ENCODE data around the gene KISS1R.
"Not testable (repeated sequence)": the region's sequence is repeated elsewhere in the genome, so short reads cannot be mapped to it uniquely, and the experiment has no call there.

KISS1R gene

DNA sequence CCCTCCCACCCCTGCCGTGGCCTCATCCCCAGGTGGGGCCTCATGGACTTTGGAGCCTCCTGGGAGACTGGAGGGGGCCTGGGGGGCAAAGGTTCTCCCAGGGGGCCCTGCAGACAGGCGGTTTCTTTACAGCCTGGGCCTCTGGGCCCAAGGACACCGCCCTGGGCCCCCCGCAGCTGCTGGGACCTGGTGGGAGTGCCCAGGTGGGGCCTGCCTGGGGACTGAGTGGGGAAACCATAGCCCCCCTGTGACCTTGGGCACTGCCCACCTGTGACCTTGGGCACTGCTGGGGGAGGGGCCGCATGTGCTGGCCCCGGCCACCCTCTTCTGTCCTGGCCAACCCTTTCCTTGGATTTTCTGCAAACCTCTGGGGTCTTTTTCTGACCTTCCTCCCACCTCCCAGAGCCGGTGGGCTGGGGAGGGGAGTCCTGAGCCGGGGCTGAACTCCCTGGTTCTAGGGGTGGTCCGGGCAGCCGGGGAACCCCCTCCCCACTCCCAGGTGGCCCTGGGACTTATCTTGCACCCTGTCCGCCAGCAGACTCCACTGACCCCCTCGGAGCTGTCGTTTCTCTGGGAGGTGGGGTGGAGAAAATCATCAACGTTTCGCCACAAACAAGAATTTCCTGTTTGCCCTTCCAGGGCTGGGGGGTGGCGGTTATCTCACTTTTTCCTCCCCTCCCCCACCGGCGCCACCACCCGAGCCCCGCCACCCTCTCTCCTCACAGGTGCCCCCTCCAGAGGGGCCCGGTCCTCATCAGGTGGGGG, 35.7 kb downstream of the KISS1R start:
- DNase-seq (ENCODE audit: low read depth, low spot score): no peak

DNA sequence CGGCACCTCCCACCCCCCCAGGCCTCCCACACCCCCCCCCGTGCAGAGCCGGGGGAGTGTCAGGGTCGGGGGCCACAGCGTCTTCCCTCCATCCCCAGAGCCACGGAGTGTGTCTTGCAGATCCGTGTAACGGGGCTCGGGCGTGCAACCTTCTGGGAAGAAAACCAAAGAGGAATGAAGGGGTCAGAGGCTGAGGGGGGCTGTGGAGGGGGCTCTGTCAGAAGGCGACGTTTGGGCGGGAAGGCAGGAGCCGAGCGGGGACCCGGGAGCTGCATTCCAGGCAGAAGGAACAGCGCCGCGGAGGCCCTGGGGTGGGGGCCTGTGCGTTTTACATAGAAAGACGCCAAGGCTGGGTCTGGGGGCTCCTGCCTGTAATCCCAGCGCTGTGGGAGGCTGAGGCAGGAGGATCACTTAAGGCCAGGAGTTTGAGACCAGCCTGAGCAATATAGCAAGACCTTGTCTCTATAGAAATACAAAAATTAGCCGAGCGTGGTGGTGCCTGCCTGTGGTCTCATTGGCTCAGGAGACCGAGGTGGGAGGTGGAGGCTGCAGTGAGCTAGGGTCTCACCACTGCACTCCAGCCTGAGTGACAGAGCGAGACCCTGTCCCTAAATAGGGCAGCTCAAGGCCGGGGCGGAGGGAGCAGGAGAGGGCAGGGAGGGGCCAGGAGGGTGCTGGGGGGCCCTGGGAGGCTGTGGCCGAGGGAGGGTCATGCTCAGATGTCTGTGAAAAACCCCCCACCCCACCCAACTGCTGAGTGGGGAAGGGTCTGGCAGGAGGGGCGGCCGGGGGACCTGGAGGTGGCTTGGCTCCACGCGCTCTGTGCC, 36.5 kb downstream of the KISS1R start:
- DNase-seq (ENCODE audit: low read depth, low spot score): no peak

GRCh38 chr19:954272-954671, 37.1 kb downstream of the KISS1R start:
- no peak for DNase-seq (ENCODE audit: low read depth, low spot score)

GRCh38 chr19:954672-955494, 37.8 kb downstream of the KISS1R start:
- DNase-seq (ENCODE audit: low read depth, low spot score): no peak

DNA sequence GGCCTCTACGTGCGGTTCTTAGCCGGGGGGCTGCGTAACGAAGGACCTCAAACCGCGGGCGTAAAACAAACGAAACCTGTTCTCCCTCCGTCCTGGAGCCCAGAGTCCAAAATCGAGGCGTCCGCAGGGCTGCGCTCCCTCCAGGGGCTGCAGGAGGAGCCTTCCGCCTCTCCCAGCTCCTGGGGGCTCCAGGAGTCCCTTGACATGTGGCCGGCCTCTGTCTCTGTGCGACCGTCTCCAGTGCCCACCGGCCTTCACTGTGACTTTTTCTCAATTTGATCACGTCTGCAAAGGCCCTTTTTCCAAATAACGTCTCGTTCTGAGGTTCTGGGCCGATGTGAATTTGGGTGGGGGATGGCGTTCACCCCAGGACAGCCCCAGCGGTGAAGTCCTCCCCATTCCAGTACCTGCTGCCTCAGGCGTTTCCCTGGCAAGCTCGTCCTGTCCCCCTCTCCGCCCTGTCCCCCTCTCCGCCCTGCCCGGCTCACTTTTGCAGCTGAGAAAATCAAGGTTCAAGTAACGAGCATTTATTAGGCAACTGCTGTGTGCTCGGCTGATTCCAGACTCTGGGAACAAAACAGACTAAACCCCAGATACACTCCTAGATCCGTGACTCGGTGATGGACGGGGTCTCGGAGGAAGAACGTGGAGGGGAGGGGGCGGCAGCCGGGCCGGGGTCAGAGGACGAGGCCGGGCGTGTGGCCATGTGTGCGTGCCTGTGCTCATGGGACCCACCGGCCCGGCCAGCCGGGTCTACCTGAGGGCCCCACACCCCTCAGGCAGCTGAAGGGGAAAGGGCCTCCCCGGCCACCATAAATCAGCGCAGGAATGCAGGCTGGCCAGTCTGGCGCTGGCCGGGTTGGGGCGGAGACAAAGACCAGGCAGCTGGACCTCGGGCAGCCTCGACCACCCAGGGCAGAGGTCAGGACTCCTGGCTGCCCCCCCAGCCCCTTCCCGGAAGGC, 39.0 kb downstream of the KISS1R start:
- no peak for DNase-seq (ENCODE audit: low read depth, low spot score)

DNA sequence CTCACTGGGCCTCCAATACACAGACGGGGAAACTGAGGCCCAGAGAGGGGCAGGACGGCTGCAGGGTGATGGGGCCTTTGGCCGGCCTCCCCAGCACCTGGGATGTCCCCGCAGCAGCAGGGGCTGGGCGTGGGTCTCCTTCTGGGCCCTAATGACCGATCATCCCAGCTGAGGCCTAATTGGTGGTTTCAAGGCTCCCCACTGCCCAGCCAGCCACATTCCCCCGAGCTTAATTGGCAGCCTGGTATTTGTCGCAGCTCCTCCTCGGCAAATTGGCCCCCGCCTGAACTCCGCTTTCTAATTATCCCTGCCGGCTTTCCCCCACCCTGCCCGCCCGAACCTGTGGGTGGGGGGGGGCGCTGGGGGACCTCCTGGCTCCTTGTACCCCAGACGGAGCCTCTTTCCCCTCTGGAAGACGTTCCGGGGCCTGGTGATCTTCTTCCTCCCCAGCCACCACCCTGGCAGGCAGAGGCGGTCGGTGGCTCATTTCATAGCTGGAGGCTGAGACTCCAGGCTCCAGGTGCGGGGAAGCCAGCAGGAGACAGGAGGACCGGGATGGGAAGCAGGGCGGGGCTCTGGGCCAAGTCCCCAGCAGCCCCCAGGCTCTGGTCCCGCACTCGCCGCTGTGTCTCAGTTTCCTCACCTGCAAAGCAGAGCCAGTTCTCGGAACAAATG, 39.8 kb downstream of the KISS1R start:
- no peak for DNase-seq (ENCODE audit: low read depth, low spot score)

DNA sequence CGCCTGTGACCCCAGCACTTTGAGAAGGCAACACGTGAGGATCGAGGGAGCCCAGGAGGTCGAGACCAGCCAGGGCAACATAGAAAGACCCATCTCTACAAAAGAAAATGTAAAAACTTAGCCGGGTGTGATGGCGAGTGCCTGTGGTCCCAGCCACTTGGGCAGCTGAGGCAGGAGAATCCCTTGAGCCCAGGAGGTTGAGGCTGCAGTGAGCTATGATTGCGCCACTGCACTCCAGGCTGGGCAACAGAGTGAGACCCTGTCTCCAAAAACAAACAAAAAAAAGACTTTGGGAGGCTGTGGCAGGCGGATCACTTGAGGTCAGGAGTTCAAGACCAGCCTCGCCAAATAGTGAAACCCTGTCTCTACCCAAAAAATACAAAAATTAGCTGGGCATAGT, 40.4 kb downstream of the KISS1R start:
- not testable (repeated sequence) for DNase-seq (ENCODE audit: low read depth, low spot score)

DNA sequence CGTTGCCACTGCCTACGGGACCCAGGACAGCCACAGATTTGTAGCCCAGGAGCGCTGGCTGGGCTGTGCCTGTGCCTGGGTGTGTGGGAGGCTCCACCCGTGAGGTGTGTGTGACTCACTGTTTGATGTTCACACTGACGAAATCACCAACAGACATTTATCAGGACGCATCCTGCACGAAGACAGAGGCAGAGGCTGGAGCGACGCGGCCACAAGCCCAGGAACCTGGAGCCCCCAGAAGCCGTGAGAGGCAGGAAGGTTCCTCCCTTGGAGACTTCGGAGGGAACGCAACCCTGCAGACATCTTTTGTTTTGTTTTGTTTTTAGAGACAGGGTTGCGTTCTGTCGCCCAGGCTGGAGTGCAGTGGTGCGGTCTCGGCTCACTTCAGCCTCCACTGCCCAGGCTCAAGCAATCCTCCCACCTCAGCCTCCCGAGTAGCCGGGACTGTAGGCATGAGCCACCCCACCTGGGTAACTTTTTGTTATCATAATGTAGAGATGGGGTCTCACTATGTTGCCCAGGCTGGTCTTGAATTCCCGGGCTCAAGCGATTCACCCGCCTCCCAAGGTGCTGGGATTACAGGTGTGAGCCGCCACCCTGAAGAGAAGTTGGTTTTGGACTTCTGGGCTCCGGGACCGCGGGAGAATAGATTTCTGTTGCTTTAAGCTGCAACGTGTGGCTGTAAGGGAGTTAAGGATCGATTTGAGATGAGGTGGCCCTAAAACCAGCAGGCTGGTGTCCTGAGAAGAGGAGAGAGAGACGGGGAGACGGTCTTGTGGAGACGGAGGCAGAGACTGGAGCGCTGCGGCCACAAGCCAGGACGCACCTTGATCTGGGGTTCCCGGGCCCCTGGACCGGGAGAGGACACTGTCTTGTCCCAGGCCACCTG, 42.1 kb downstream of the KISS1R start:
- DNase-seq (ENCODE audit: low read depth, low spot score): no peak

DNA sequence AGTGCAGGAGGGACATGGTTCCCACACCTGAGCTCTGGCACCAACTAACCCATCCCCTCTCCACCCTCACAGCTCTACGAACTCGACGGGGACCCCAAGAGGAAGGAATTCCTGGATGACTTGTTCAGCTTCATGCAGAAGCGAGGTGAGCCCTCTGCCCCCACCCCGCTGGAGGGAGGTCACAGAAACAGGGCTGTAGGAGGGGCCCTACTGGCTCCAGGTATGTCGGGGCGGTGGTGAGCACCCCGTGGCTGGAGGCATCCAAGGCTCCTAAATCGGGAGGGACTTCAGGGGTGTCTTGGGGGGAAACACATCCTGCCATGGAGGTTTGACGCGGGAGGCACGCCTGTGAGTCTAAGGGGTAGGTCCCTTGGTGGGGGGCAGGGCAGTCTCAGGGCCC, 42.9 kb downstream of the KISS1R start:
- DNase-seq (ENCODE audit: low read depth, low spot score): no peak

DNA sequence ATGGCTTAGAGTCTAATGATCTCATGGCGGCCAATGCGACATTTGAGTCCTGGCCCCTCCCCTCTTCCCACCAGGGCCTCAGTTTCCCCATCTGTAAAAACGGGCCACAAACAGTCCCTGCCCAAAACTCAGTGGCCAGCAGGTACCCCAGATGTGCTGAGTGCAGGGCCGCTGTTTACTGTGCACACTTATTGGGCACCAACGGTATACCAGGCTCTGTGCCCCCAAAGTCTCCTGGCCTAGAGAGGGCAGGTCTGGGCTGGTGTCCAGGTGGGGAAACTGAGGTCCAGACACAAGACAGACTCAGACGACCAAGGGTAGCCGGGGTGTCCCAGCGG, 43.4 kb downstream of the KISS1R start:
- DNase-seq (ENCODE audit: low read depth, low spot score): no peak

DNA sequence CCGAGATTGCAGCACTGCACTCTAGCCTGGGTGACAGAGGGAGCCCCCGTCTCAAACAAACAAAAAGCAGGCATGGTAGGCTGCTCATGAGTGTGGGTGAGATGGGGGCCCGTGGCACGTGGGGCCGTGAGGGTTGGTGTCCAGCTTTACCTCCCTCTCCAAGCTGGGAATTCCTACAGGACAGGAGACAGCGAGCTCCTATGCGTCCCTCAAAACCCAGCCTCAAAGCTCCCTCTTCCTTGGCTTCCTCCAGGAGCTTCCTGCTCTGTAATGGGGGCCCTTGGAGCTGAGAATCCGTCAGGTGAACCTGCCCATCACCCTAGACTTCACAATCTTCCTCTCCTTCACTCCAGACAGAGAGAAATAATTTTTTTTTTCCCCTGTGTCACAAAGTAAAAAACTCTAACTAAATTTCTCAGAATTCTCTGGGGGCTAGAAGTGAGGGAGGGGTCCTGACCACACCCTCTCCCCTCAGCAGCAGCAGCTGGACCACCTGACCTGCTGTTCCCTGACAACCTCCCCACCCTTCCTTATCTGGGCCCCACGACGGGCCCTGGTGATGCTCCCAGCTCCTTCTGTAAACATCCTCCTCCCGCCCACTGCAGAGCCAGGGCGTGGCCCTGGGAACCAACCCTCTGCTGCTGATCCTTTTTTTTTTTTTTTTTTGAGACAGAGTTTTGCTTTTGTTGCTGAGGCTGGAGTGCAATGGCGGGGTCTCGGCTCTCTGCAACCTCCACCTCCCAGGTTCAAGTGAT, 44.9 kb downstream of the KISS1R start:
- no peak for DNase-seq (ENCODE audit: low read depth, low spot score)

DNA sequence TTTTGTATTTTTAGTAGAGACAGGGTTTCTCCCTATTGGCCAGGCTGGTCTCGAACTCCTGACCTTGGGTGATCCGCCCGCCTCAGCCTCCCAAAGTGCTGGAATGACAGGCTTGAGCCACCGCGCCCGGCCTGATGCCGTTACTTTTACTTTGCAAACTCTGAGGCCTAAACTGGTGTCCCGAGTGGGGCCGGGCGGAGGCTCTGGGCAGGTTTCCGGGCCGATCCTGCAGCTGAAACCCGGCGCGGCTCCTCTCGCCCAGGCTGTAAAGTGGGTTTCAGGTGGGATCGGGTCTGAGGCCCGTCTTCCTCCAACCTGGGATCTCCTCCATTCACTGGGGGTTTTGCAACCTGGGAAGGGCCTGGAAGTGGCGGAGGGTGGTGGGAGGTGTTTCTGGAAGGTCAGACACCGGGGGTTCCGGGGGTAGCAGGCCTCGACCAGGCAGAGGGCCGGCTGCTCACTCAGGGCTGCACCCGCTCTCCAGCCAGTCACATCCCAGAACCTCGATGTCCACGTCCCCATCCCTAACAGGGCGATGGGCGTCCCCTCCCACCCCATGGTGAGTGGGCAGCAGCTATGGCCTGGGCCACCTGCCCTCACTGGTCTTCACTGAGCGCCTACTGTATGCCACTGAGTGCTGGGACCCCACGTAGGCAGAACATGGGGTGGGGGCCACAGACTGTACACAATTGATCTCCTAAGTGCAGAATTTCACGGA, 45.7 kb downstream of the KISS1R start:
- DNase-seq (ENCODE audit: low read depth, low spot score): no peak

- DNase-seq (ENCODE audit: low read depth, low spot score): no peak
Observed at GRCh38 chr19:963486-963951, 46.4 kb downstream of the KISS1R start.

- no peak for DNase-seq (ENCODE audit: low read depth, low spot score)
Observed at GRCh38 chr19:964116-964520, 47.0 kb downstream of the KISS1R start.

DNA sequence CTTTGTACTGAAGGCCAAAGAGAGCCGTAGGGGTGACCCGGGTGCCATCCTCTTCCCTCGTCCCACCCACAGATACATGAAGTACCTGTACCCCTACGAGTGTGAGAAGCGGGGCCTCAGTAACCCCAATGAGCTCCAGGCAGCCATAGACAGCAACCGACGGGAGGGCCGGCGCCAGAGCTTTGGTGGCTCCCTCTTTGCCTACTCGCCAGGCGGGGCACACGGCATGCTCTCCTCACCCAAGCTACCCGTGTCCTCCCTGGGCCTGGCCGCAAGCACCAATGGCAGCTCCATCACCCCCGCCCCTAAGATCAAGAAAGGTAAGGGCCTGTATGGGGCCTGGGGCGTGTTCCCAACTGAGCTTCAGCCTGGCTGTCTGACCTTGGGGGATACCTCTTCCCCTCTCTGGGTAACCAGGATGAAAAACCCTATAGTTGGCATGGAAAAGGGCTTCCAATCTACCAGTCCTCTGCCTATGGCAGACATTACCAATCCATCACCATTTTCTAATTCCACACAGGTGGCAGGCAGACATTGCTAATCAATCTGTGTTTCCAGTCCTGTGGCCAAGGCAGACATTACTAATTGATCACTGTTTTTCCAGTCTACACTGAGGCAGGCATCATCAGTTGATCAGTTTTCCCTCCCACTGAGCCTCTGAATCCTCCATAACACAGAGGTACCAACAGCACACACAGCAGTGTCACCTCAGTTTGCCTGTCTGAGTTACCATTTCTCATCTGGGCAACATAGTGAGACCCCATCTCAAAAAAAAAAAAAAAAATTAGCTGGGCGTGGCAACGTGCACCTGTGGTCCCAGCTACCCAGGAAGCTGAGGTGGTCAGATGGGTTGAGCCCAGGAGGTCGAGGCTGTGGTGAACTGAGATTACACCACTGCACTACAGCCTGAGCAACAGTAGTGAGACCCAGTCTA, 47.9 kb downstream of the KISS1R start:
- no peak for DNase-seq (ENCODE audit: low read depth, low spot score)

DNA sequence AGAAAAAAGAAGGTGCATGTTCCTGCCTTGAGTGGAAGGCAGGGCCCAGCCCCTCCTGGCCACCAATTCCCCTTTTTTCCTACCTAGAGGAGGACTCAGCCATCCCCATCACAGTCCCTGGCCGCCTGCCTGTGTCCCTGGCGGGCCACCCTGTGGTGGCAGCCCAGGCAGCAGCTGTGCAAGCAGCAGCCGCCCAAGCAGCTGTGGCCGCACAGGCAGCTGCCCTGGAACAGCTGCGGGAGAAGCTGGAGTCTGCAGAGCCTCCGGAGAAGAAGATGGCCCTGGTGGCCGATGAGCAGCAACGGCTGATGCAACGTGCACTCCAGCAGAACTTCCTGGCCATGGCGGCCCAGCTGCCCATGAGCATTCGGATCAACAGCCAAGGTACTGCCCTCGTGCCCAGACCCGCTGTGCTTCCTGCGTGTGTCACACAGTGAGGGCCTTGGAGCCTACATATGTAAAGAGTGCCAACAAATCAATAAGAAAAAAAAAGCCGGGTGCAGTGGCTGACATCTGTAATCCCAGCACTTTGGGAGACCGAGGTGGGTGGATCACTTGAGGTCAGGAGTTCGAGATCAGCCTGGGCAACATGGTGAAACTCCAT, 49.5 kb downstream of the KISS1R start:
- no peak for DNase-seq (ENCODE audit: low read depth, low spot score)
